Stimulated activated naive B cell treated with anti-CD40 and anti-IgM and Interleukin-4, amounts not matched to agents 10 μg/mL and 1 μg/mL and 100 μg/mL, for 72 hours (primary cell): ENCODE data around the gene CHST6.
"Not testable (repeated sequence)": the region's sequence is repeated elsewhere in the genome, so short reads cannot be mapped to it uniquely, and the experiment has no call there.

Experiments
- ATAC-seq, 2 donors: fragments of 150-1000 bp; cut with Tn5 transposase; replicated peaks; 2 replicates each; pipeline ENCODE4 v1.10.0; 2021; ENCODE audit warnings: moderate library complexity in 1 of 2
- DNase-seq: peaks from one replicate; pipeline ENCODE4 v3.0.0; 2021
- H3K27ac Mint-ChIP-seq: one replicate; pipeline ENCODE4 v1.8.0; 2022; ENCODE audit warnings: mild to moderate bottlenecking, mixed read lengths
- H3K27me3 Mint-ChIP-seq, 2 donors: one replicate each; pipeline ENCODE4 v1.8.0; 2022; ENCODE audit warnings: mixed read lengths in 2 of 2
- H3K36me3 Mint-ChIP-seq, 2 donors: one replicate each; pipeline ENCODE4 v1.8.0; 2022; ENCODE audit warnings: mixed read lengths in 2 of 2, mild to moderate bottlenecking in 1 of 2
- H3K4me1 Mint-ChIP-seq, 2 donors: one replicate each; pipeline ENCODE4 v1.8.0; 2022; ENCODE audit warnings: mixed read lengths in 2 of 2, mild to moderate bottlenecking in 1 of 2
- H3K4me3 Mint-ChIP-seq, 2 donors: one replicate each; pipeline ENCODE4 v1.8.0; 2022; ENCODE audit warnings: mild to moderate bottlenecking in 2 of 2, mixed read lengths in 2 of 2, moderate library complexity in 1 of 2
- H3K9me3 Mint-ChIP-seq, 2 donors: one replicate each; pipeline ENCODE4 v1.8.0; 2022; ENCODE audit warnings: mixed read lengths in 2 of 2, mild to moderate bottlenecking in 1 of 2

The CHST6 gene

DNA sequence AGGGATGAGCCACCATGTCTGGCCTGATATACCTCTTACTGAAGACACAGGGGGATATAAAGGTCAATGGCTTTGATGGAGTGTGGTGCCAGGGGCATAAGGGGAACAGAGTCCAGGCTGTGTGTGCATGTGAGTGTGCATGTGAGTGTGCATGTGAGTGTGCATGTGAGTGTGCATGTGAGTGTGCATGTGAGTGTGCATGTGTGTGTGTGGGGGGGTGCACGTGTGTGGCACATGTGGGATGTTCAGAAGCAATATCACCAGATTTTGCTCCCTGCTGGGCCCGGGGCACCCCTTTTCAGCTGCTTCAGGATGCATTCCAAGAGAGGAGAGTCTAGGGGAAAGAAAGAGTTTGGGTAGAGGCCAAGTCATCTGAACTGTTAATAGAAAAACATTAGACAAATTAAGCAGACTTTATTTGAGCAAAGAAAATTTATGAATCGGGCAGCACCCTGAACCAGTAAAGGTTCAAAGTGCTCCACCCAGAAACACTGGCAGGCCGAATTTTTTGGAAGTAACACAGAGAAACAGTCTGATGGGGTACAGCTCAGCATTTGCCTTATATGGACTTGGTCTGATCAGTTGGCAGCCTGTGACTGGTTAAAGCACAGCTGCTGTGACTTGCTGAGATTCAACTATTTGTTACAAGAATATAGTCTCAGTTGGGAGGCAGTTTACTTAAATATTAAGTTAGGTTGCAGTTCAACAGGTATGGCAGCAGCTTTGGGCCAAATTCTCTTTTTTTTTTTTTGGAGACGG is 31.0 kb upstream of the CHST6 start:
- DNase-seq: no peak
- Mint-ChIP-seq H3K36me3 (peaks cover 3 to 4% of the 10 kb centered on the region in 2 donors), H3K4me1 (no peaks in the 10 kb centered on the region), H3K9me3 (no peaks in the 10 kb centered on the region), H3K4me3 (no peak overlapping the region), H3K27me3 (no peaks in the 10 kb centered on the region), H3K27ac (no peak overlapping the region)
- no peak for ATAC-seq

DNA sequence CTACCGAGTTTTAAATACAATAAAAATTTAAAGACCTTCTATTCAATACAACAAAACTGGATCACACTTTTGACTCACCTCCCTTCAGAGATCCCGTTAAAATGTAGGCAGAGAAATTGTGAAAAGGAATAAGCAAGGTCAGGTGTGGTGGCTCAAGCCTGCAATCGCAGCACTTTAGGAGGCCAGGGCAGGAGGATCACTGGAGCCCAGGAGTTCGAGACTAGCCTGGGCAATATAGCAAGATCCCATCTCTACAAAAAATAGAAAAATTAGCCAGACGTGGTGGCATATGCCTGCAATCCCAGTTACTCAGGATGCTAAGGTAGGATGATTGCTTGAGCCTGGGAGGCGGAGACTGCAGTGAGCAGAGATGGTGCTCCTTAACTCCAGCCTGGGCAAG is 23.9 kb upstream of the CHST6 start:
- no peak for ATAC-seq
- H3K27ac Mint-ChIP-seq: no peak overlapping the region
- peaks cover 9 to 13% of the 10 kb centered on the region in 2 donors for H3K4me1 Mint-ChIP-seq
- H3K9me3 Mint-ChIP-seq: no peaks in the 10 kb centered on the region
- DNase-seq: no peak
- H3K36me3 Mint-ChIP-seq: peaks cover 0 to 1% of the 10 kb centered on the region in 2 donors
- H3K27me3 Mint-ChIP-seq: no peaks in the 10 kb centered on the region
- no peak overlapping the region for H3K4me3 Mint-ChIP-seq

DNA sequence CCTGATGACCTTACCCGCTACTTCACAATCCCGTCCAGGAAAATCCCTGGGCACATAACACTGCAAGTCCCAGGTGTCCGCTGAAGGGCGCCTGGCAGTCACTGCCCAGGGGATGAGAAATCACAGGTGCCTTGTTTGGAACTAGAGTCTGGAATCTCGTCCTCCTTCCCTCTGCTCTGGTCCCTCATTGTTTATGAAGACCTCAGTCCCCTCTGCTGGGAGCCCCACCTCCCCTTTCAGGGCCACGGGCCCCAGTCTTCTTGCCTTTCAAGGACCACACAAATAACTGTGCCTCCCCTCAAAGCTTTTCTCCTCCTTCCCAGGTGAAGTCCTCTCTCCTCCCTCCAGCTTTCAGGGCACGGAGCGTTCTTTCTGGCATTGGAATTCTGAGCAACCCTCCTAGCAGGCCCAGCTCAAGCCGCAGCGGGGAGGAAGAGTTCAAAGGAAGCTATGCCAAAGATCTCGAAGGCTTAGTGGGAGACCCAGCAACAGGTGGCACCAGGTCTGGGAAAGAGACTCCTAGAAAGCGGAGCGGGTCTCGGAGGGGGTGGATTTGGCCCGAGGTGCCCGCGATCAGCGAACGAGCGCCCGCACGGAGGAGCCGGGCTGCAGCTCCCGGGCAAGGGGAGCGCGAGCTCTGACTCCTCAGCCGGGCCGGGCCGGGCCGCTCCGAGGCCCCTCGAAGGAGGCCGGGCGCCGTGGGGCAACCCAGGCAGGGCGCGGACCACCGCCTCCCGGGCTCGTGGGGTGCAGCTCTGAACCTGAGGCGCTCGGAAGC is 21.1 kb upstream of the CHST6 start:
- H3K9me3 Mint-ChIP-seq, H3K27me3 Mint-ChIP-seq, DNase-seq, H3K36me3 Mint-ChIP-seq: not testable (repeated sequence)
- peak overlapping the region; percentile 76 for H3K27ac Mint-ChIP-seq
- peaks cover 9 to 13% of the 10 kb centered on the region in 2 donors for H3K4me1 Mint-ChIP-seq
- H3K4me3 Mint-ChIP-seq: peak overlapping the region; percentile 85 to 97
- peak; percentile 48 to 54 for ATAC-seq

DNA sequence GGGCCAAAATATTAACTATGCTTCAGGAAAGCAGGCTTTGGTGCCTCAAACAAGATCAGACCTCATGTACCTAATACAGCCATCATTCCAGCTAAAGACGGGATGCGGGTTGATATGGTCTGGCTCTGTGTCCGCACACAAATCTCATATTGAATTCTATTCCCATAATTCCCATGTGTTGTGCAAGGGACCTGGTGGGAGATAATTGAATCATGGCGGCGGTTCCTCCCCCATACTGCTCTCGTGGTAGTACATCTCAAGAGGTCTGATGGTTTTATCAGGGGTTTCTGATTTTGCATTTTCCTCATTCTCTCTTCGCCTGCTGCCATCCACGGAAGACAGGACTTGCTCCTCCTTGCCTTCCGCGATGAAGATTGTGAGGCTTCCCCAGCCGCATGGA is 19.1 kb upstream of the CHST6 start:
- H3K9me3 Mint-ChIP-seq: no peaks in the 10 kb centered on the region
- H3K27ac Mint-ChIP-seq: no peak overlapping the region
- peaks cover 1 to 4% of the 10 kb centered on the region in 2 donors for H3K36me3 Mint-ChIP-seq
- ATAC-seq: no peak
- no peak for DNase-seq
- H3K27me3 Mint-ChIP-seq: no peaks in the 10 kb centered on the region
- no peak overlapping the region for H3K4me3 Mint-ChIP-seq
- peaks cover 9 to 13% of the 10 kb centered on the region in 2 donors for H3K4me1 Mint-ChIP-seq

DNA sequence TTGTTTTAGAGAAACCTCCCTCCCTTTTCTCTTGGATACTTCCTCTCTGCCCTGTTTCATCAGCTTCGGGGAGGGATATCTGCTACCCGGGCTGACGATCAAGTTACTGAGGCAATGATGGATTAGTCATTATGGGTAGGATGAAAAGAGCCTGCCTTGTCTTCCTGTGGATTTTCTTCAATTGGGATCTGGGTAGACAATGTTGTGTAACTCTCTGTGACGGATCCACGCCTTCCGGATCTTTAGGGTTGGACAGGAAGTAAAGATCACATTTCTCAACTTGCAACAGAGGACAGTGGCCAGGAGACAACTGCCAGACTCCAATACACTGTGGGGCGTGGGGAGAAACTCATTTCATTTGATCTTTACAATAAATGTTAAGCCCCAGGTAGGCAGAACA is 11.3 kb upstream of the CHST6 start:
- Mint-ChIP-seq H3K36me3 (no peaks in the 10 kb centered on the region), H3K27me3 (peaks cover 5 to 7% of the 10 kb centered on the region in 2 donors), H3K9me3 (no peaks in the 10 kb centered on the region), H3K27ac (no peak overlapping the region), H3K4me1 (peaks cover 0 to 6% of the 10 kb centered on the region in 2 donors), H3K4me3 (no peak overlapping the region)
- ATAC-seq (no peak), DNase-seq (no peak)

DNA sequence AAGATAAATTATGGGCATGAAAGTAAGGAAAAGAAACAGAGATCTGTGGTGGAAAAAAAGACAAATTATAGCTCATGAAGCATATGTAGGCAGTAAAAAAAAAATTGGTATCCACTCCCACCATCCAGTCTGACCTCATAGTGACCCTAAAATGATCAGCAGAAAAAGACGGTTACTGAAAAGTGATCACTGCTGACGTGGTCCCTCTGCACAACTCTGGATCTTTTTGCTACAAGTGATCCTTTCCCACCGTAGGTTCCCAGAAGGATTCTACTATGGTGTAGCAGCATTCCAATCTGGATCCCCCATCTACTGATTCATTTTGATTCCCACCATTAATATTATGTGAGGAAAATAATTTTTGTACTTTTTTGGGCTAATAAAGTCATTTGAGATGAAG is 10.9 kb upstream of the CHST6 start:
- Mint-ChIP-seq H3K36me3 (no peaks in the 10 kb centered on the region), H3K9me3 (no peaks in the 10 kb centered on the region), H3K27ac (no peak overlapping the region), H3K4me3 (no peak overlapping the region), H3K4me1 (peaks cover 0 to 6% of the 10 kb centered on the region in 2 donors), H3K27me3 (peaks cover 5 to 7% of the 10 kb centered on the region in 2 donors)
- DNase-seq (no peak), ATAC-seq (peak; percentile 20 to 31)

DNA sequence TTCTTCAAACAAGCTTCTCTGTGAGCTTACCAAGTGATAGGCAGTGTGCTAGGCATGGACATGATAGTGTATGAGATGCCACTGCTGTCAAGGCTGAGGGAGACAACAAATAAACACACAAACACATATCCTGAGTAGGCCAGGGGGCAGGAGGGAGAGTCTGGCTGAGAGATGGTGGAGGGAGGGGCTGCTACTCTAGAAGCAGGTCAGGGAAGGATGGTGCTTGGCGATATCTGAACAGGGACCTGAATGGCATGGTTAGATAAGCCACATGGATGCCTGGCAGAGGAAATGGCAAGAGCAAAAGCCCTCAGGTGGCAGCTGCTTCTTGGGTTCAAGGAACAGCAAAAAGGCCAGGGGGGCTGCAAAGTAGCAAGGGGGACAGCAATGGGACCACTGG is 8.6 kb upstream of the CHST6 start:
- no peak overlapping the region for H3K4me3 Mint-ChIP-seq
- no peak for DNase-seq
- H3K27ac Mint-ChIP-seq: no peak overlapping the region
- ATAC-seq: no peak
- H3K4me1 Mint-ChIP-seq: peaks cover 0 to 6% of the 10 kb centered on the region in 2 donors
- H3K9me3 Mint-ChIP-seq: no peaks in the 10 kb centered on the region
- H3K27me3 Mint-ChIP-seq: peaks cover 3 to 6% of the 10 kb centered on the region in 2 donors
- no peaks in the 10 kb centered on the region for H3K36me3 Mint-ChIP-seq

DNA sequence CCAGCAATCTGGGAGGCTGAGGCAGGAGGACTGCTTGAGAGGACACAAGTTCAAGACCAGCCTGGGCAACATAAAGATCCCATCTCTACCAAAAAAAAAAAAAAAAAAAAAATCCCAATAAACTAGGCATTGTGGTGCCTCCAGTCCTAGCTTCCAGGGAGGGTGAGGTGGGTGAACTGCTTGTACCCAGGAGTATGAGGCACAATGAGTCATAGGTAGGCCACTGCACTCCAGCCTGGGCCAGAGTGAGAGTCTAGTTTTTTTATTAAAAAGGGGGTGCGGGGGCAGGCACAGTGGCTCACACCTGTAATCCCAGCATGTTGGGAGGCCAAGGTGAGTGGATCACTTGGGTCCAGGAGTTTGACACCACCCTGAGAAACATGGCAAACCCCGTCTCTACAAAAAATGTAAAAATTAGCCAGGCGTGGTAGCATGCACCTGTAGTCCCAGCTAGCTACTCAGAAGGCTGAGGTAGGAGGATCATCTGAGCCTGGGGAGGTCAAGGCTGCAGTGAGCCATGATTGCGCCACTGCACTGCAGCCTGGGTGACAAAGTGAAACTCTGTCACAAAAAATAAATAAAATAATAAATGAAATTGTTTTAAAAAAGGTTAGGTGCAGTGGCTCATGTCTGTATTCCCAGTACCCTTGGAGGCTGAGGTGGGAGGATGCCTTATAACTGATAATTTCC is 7.8 kb upstream of the CHST6 start:
- H3K27ac Mint-ChIP-seq: no peak overlapping the region
- H3K27me3 Mint-ChIP-seq: peaks cover 0 to 3% of the 10 kb centered on the region in 2 donors
- ATAC-seq: no peak
- H3K9me3 Mint-ChIP-seq: no peaks in the 10 kb centered on the region
- H3K36me3 Mint-ChIP-seq: no peaks in the 10 kb centered on the region
- H3K4me1 Mint-ChIP-seq: peaks cover 0 to 6% of the 10 kb centered on the region in 2 donors
- no peak for DNase-seq
- no peak overlapping the region for H3K4me3 Mint-ChIP-seq

DNA sequence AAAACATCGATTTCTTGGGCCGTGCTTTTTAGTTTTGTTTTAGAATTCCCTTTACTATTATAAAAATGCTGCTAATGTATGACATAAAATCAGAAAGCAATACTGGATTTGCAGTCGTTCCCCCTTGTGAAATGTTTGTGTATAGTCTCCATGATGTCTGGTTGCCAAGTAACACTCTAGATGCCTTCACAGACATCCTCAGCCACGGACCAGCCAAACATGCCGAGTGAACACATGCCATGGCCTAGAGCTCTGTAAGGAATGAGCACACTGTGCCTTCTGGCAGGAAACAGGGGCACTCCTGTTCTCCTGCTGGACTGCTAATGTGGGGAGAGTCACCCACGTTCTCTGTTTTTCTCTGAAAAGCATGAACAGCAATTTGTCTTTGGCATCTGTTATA is 6.6 kb upstream of the CHST6 start:
- H3K4me3 Mint-ChIP-seq, H3K9me3 Mint-ChIP-seq, H3K36me3 Mint-ChIP-seq, H3K4me1 Mint-ChIP-seq, H3K27me3 Mint-ChIP-seq, H3K27ac Mint-ChIP-seq, ATAC-seq, DNase-seq: not testable (repeated sequence)

DNA sequence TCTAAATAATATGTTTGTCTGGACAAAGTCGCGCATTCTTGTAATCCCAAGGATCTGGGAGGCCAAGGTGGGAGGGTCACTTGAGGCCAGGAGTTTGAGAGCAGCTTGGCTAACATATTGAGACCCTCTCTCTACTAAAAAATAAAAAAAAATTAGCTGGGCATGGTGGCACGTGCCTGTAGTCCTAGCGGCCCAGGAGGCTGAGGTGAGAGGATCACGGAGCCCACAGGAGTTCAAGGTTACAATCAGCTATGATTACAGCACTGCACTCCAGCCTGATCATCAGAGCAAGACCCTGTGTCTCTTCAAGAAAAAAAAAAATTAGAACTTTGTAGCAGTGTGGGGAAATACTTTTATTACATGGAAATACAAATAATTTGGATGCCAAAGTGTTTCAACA is 6.1 kb upstream of the CHST6 start:
- Mint-ChIP-seq H3K27me3 (peaks cover 0 to 5% of the 10 kb centered on the region in 2 donors), H3K4me3 (no peak overlapping the region), H3K9me3 (no peaks in the 10 kb centered on the region), H3K4me1 (peaks cover 0 to 6% of the 10 kb centered on the region in 2 donors), H3K36me3 (no peaks in the 10 kb centered on the region), H3K27ac (no peak overlapping the region)
- ATAC-seq (no peak), DNase-seq (no peak)

DNA sequence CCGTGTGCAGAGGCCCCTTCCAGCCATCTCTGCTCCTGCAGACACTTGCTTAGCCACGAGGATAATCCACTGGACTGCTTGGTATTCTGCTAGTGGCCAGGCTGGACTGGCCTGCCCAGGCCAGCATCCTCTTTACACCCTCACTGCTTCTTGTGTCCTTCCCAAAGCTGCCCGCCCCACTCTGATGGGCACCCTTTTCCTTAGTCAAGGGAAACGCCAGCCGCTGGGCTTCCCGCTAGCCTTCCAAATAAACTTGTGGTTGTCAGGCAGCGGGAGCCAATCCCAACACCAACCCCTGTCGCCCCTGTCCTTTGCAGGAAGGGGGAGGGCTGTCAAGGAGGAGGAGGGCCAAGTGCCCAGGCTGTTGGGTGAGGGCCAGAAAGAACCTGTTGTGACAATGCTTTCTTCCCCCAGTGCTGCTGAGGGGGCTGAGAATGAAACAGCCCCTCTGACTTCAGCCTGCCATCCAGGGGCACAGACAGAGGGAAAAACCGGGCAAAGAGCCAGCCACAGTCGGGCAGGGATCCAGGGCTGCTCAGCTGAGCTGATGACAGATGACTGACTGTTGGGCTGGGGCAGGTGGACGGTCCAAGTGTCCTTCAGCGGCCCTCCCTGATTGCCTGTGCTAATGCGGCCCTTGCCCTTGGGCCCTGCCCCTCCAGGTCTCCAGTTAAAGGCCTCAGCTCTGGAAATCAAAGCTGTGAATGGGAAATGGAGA is 3.5 kb upstream of the CHST6 start:
- peaks cover 11 to 14% of the 10 kb centered on the region in 2 donors for H3K27me3 Mint-ChIP-seq
- not testable (repeated sequence) for H3K27ac Mint-ChIP-seq, DNase-seq, H3K4me1 Mint-ChIP-seq, H3K9me3 Mint-ChIP-seq, H3K4me3 Mint-ChIP-seq, ATAC-seq, H3K36me3 Mint-ChIP-seq

DNA sequence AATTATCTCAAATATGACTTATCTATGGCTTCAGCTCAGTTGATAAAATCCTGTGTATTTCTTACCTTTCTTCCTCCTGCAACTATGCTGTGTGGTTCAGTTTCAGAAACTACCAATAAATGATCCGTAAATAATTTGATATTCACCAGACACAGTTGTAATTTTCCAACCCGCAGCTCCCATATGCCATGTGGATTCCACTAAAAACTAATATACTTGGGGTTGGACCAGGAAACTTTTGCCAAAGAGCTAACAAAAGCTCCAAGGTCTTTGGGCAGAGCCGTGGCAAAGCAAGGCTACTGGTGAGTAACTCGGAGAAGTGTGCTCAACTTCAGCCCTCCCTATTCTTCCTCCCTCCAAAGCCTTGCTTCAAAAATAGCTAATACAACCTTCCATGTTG is 2.3 kb upstream of the CHST6 start:
- Mint-ChIP-seq H3K27ac (no peak overlapping the region), H3K27me3 (peaks cover 11 to 14% of the 10 kb centered on the region in 2 donors), H3K4me3 (no peak overlapping the region), H3K9me3 (no peaks in the 10 kb centered on the region), H3K4me1 (peaks cover 5 to 9% of the 10 kb centered on the region in 2 donors), H3K36me3 (peaks cover 0 to 1% of the 10 kb centered on the region in 2 donors)
- DNase-seq (no peak), ATAC-seq (no peak)

DNA sequence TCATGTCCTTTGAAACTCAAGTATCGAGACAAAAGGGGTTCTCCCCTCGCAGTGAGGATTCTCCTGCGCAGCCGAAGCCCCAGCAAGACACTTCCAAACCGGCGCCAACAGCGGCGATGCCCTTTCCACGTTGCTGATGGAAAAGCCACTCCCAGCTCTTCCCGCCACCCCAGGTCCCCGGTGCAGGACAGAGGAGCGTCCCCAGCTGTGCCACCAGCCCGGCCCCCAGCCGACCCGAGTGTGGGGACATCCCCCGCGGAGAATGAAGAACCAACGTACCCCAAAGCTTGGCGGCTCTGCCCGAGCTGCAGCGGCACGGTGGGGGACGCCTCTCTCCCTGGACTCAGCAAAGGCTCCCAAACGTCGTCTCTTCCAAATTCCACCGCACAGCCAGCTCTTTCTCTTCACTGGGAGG is 573 bp downstream of the CHST6 start:
- ATAC-seq (peak; percentile 15 to 54), DNase-seq (no peak)
- Mint-ChIP-seq H3K36me3 (peaks cover 0 to 1% of the 10 kb centered on the region in 2 donors), H3K27ac (no peak overlapping the region), H3K4me1 (peaks cover 5 to 9% of the 10 kb centered on the region in 2 donors), H3K9me3 (no peaks in the 10 kb centered on the region), H3K4me3 (peak overlapping the region; percentile 79 to 85), H3K27me3 (peaks cover 11 to 14% of the 10 kb centered on the region in 2 donors)

DNA sequence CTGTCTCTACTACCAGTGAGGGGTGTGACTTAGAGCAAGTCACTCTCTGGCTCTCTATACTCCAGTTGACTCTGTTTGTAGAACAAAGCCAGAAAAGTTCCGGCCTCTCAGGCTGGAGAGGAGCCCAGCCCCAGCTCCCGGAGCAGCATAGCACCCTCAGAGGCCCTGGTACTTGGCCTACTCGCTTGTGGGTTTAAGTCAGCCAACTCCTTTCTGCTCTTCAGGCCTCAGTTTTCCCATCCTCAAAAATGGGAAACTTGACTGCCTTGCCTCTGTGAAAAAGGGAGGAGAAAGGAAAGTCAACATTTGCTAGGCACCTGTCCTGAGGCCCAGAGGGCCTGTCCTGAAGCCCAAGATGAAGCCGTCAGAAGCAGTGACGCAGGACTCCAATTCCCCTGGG is 1.1 kb downstream of the CHST6 start:
- no peaks in the 10 kb centered on the region for H3K9me3 Mint-ChIP-seq
- H3K36me3 Mint-ChIP-seq: peaks cover 0 to 1% of the 10 kb centered on the region in 2 donors
- no peak for ATAC-seq
- H3K4me1 Mint-ChIP-seq: peaks cover 5 to 9% of the 10 kb centered on the region in 2 donors
- no peak for DNase-seq
- peaks cover 11 to 14% of the 10 kb centered on the region in 2 donors for H3K27me3 Mint-ChIP-seq
- peak overlapping the region in 1 of 2 donors; percentile 79 for H3K4me3 Mint-ChIP-seq
- H3K27ac Mint-ChIP-seq: no peak overlapping the region
